GM19193 (cell line): ENCODE data around the gene CC2D1A.

Experiments used
- POLR2A ChIP-seq: IDR thresholded peaks from 4 replicates; pipeline ENCODE4 v1.6.1; 2011; ENCODE audit not compliant: insufficient read depth, insufficient read length; ENCODE audit errors: extremely low read depth

Gene CC2D1A

DNA sequence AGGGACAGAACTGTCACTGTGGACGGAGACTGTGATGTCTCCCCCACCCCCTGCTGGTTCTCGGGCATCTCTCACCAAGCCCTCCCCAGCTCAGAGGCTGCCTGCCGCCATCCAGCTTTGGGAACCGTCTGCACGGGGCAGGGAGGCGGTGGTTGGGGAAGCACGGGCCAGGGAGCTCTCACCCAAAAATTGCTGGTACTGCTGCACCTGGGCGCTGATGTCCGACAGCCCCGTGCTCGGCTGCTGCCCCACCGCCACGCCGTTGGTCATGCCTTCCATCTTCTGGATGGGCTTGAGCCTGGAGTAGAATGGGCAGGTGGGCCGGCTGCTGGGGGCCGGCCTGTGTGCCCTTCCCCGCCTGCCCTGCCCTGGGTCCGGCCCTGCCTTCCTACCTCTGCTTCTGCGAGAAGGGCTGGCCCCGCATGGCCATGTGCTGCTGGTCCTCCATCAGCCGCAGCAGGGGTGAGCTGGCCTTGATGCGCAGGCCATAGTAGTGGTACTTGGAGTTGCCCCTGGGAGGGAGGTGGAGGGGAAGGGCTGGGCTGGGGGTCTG, 62.5 kb downstream of the CC2D1A start:
- no peak for TF ChIP-seq POLR2A

GRCh38 chr19:13968999-13969398, 63.0 kb downstream of the CC2D1A start:
- no peak for TF ChIP-seq POLR2A

DNA sequence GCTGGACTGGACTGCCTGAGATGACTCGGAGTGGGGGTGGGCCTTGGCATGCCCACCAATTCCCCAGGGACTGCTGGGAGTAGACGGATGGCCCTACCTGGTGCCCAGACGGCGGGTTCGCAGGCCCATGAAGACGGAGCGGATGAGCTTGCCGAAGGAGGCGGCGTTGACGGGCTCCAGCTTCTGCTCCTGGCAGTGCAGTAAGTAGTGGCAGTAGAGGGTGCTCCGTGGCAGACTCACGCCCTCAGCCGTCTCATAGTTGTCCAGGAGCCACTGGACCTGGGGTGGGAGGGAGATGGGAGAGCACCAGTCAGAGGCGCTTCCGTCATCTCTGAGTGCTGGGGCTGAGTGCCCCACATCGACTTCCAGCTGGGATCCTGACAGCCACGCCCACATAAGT, 63.9 kb downstream of the CC2D1A start:
- TF ChIP-seq POLR2A = no peak

- TF ChIP-seq POLR2A = no peak
These were observed 66.6 kb downstream of the CC2D1A start for GRCh38 chr19:13972368-13973155.

- TF ChIP-seq POLR2A = no peak
These were observed 68.1 kb downstream of the CC2D1A start for GRCh38 chr19:13974073-13974472.

DNA sequence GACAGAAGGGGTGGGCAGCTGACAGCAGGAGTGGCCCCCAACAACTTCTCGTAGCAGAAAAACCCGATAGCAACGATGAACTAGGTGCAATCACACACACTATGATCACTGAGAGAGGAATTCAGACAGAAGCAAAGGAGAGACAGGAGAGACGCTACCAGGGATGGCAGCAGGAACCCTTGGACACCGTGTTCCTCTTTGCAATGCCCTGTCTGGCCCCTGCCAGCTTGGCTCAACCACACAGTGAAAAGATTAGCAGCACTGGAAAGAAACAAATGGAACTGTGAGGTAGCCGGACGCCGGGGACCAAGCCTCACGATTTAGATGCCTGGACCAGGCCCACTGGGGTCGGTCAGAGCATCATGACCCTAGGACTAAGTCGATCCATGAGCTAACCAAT, 69.9 kb downstream of the CC2D1A start:
- no peak for TF ChIP-seq POLR2A

DNA sequence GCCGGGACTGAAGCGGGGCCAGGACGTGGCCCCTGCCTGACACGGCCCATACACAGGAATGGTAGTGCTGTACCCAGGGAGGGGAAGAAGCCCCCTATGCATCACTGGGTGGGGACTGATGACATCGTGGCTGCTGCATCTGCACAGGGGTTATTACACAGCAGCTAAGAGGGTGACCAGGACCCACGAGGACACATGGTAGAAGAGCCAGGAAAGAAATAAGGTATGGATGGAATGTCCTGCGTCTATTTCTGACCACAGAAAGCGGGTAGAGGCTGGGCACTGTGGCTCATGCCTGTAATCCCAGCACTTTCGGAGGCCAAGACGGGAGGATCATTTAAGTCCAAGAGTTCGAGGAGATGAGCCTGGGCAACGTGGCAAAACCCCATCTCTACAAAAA, 70.4 kb downstream of the CC2D1A start:
- no peak for TF ChIP-seq POLR2A

DNA sequence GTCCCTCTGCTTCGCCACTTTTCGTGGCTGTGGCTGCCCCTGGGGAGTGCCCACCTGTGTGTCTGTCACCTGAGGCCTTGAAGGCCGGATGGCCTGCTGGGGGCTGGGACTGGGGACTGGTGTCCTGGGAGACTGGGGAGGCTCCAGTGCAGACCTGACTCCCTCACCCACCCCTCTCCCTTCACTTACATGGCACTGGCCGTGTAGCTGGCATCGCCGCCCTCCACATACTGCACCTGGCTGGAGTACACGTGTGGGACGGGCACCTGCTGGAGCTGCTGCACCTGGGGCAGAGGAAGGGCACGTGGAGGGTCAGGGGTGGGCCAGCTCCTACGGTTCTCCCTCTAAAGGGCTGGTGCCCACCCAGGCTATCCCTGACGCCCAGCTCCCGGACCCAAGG, 71.8 kb downstream of the CC2D1A start:
- TF ChIP-seq POLR2A = no peak

- no peak for TF ChIP-seq POLR2A
These were observed 72.6 kb downstream of the CC2D1A start for GRCh38 chr19:13978351-13979243.

DNA sequence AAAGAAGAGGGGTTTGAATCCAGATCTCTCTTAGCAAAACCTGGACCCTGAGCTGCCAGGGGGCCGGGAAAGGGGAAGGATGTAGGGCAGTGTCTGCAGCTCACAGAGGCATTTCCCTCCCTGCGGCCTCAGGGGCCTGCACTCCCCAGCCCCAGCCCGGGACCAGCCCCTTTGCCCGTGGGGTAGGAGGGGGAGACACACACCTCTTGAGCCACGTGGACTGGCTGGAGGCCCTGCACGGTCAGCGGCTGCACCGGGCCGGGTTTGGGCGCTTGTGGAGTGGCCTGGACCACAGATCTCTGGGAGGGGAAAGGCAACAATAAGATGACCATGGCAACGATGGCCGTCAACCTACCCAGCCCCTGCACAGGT, 73.2 kb downstream of the CC2D1A start:
- no peak for TF ChIP-seq POLR2A

DNA sequence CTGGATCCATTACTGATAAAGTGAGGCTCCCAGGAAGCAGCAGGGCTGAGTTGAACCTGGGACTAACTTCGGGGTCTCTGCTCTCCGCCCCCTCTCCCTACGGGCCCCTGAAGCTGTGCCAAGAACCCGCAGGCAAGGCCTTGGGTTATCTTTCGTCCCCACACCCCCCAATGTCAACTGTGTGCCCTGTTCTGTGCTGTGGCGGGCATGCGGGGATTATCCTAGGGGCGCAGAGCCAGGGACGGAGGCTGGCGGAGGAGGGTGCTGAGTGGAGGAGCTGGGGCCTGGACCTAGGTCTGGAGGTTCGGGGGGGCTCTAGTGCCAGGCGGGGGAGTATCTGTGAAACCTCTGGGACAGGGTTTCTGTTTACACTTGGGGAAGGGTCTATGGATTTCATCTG, 73.7 kb downstream of the CC2D1A start:
- TF ChIP-seq POLR2A = no peak

- no peak for TF ChIP-seq POLR2A
These were observed 74.3 kb downstream of the CC2D1A start for GRCh38 chr19:13980340-13980739.
